Spleen (tissue), 11 donors: ENCODE measurements around the gene PLAAT5. TPM values are rescaled to one million over a fixed set of nuclear protein-coding genes. Genes with fewer than 3 reads are reported as not detected.

Source experiments
- DNase-seq: peaks from one replicate; pipeline ENCODE4 v3.0.0-alpha.2; 2020
- H3K27ac ChIP-seq, 8 donors: fragments of 200-600 bp; sonication (generic) in 7 of 8; 1 replicate in 4 of 8; 2 replicates in 4 of 8; pipeline versions ENCODE4 v1.5.0 to v1.8.0; 2016 to 2021; ENCODE audit warnings: inconsistent platforms in 4 of 8, mild to moderate bottlenecking in 4 of 8, moderate library complexity in 1 of 8
- H3K27me3 ChIP-seq, 7 donors: fragments of 200-600 bp; sonication (generic) in 6 of 7; replicated peaks in 1 of 7; 1 replicate in 4 of 7; 2 replicates in 3 of 7; pipeline versions ENCODE4 v1.5.0 to v1.8.0; 2016 to 2021; ENCODE audit warnings: inconsistent platforms in 3 of 7, mild to moderate bottlenecking in 1 of 7
- H3K36me3 ChIP-seq, 6 donors: fragments of 200-600 bp; sonication (generic) in 5 of 6; 1 replicate in 4 of 6; 2 replicates in 2 of 6; pipeline versions ENCODE4 v1.5.0 to v1.8.0; 2016 to 2021; ENCODE audit warnings: inconsistent platforms in 2 of 6
- H3K4me1 ChIP-seq, 6 donors: fragments of 200-600 bp; sonication (generic) in 5 of 6; 1 replicate in 3 of 6; 2 replicates in 3 of 6; pipeline versions ENCODE4 v1.5.0 to v1.8.0; 2016 to 2021; ENCODE audit warnings: inconsistent platforms in 3 of 6
- H3K4me3 ChIP-seq, 8 donors: fragments of 200-600 bp; sonication (generic) in 7 of 8; 1 replicate in 4 of 8; 2 replicates in 4 of 8; pipeline versions ENCODE4 v1.5.0 to v1.8.0; 2016 to 2021; ENCODE audit warnings: inconsistent platforms in 4 of 8, mild to moderate bottlenecking in 4 of 8, moderate library complexity in 2 of 8
- H3K9me3 ChIP-seq, 8 donors: fragments of 200-600 bp; sonication (generic) in 7 of 8; 1 replicate in 4 of 8; 2 replicates in 4 of 8; pipeline versions ENCODE4 v1.5.0 to v1.8.0; 2016 to 2021; ENCODE audit warnings: inconsistent platforms in 4 of 8
- CTCF ChIP-seq, 11 experiments: fragments of 200-600 bp in 7 of 11; fragments of 450-650 bp in 4 of 11; sonication (generic) in 4 of 11; IDR thresholded peaks in 8 of 11; conservative IDR thresholded peaks in 3 of 11; 1 replicate in 7 of 11; 2 replicates in 4 of 11; pipeline versions ENCODE4 v1.4.0 to v1.8.0; 2016 to 2021; ENCODE audit warnings: antibody characterized with exemption in 11 of 11, inconsistent platforms in 4 of 11, mild to moderate bottlenecking in 1 of 11
- POLR2A ChIP-seq, 3 donors: fragments of 450-650 bp; IDR thresholded peaks; one replicate each; pipeline ENCODE4 v1.5.1; 2017; ENCODE audit warnings: antibody characterized with exemption in 3 of 3, mild to moderate bottlenecking in 1 of 3
- POLR2AphosphoS5 ChIP-seq, 3 donors: sonication (generic); formaldehyde crosslinking; IDR thresholded peaks; one replicate each; pipeline ENCODE4 v1.5.1; 2017; ENCODE audit warnings: antibody characterized with exemption in 3 of 3
- WGBS, 5 donors: extraction: QIAGEN DNeasy Blood & Tissue Kit in 3 of 5; methylation state at CpG; one replicate each; pipeline versions ENCODE4 v1.1.5 to v1.1.7; 2013 to 2018; 5-methylcytosine and 5-hydroxymethylcytosine counted together
- intact Hi-C: fragments of 100-400 bp; cut with DNase I; formaldehyde crosslinking; loops from one replicate; pipeline ENCODE4 v1.15.0; 2023; ENCODE audit warnings: low total_unique reads
- polyA plus RNA-seq, 3 donors: library from polyadenylated mRNA; stranded (reverse); fragments of 200-250 nt; gene quantifications; one replicate each; pipeline ENCODE4 v1.2.1, GENCODE V29; 2013
- total RNA-seq, 7 donors: library from RNA; depleted of rRNA in 3 of 7; stranded (reverse); fragments of >200 nt in 3 of 7; fragmentation: NEBNext Ultra II Directional in 4 of 7; extraction: Animal tissue kit (Norgen Biotek cat#: 25700) in 4 of 7; gene quantifications; one replicate each; pipeline versions ENCODE4 v1.1.0 to v1.2.1, GENCODE V29; 2016 to 2021
- donor health status: healthy with polysubstance abuse.
- donor health status: DM: no; HTN: no; CAD: no; lungs with moderate emphysema.
- donor health status: DM: no; HTN: no; CAD: no.
- donor health status: Bipolar disorder and iron deficiency.
- donor health status: healthy.
- donor health status: DM: no; HTN: no; CAD: no.
- donor health status: DM: yes; HTN: yes; CAD: no.

Gene PLAAT5
- total and polyA plus RNA-seq, 10 donors = 0.10 to 0.54 (median 0.24) TPM; not detected in 4

GRCh38 chr11:63535734-63536133, 44.8 kb upstream of the PLAAT5 start:
- Histone ChIP-seq H3K27ac (peak overlapping the region; percentile 53 to 89 (median 86)), H3K36me3 (peaks cover 0 to 15% (median 0%) of the 10 kb centered on the region in 6 donors), H3K27me3 (no peaks in the 10 kb centered on the region), H3K4me1 (peaks cover 31 to 100% (median 86%) of the 10 kb centered on the region in 6 donors), H3K4me3 (peak overlapping the region in 2 of 8 donors; percentile 57 to 68), H3K9me3 (no peaks in the 10 kb centered on the region)
- no peak for DNase-seq
- intact Hi-C loops = no loop called here
- TF ChIP-seq CTCF (IDR thresholded peaks at IDR 0.05 in 8 of 11, conservative IDR thresholded peaks at IDR 0.05 in 3 of 11) = no peak
- no peak for TF ChIP-seq POLR2AphosphoS5 (IDR thresholded peaks at IDR 0.05)
- no peak for TF ChIP-seq POLR2A (IDR thresholded peaks at IDR 0.05)
- WGBS, 5 donors = 36 to 62% (median 50%) methylated on average over 1 of the region's 1 CpG

GRCh38 chr11:63534895-63535461, 44.0 kb upstream of the PLAAT5 start:
- DNase-seq = no peak
- TF ChIP-seq CTCF (IDR thresholded peaks at IDR 0.05 in 8 of 11, conservative IDR thresholded peaks at IDR 0.05 in 3 of 11) (no peak), POLR2A (IDR thresholded peaks at IDR 0.05) (no peak), POLR2AphosphoS5 (IDR thresholded peaks at IDR 0.05) (no peak)
- Histone ChIP-seq H3K9me3 (no peaks in the 10 kb centered on the region), H3K4me3 (peak overlapping the region in 1 of 8 donors; percentile 15), H3K27me3 (no peaks in the 10 kb centered on the region), H3K4me1 (peaks cover 31 to 95% (median 80%) of the 10 kb centered on the region in 6 donors), H3K27ac (peak overlapping the region; percentile 24 to 89 (median 85)), H3K36me3 (peaks cover 0 to 9% (median 0%) of the 10 kb centered on the region in 6 donors)
- whole genome bisulfite sequencing, 5 donors = 66 to 84% (median 82%) methylated on average over 5 of the region's 5 CpGs
- intact Hi-C loops = no loop called here

DNA sequence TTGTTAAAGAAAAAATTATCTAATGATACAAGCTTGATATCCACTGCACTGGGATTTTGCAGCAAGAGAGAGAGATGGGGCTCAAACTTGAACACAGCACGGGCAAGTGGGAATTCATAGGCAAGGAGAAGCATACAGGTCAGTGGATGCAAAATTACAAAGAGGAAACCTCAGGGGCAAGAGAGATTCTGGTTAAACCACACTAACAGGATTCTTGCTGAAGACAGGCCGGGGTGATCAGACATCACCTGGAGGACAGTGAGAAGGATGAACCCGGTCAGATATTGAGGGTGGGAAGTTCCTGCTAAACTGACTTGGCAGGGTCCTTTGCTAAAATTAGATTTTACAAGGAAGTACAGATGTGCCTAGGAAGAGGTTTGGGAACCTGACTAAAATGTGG, 43.1 kb upstream of the PLAAT5 start:
- Histone ChIP-seq H3K27ac (peak overlapping the region in 7 of 8 donors; percentile 24 to 89 (median 87)), H3K4me1 (peaks cover 27 to 91% (median 71%) of the 10 kb centered on the region in 6 donors), H3K4me3 (no peak overlapping the region), H3K9me3 (no peaks in the 10 kb centered on the region), H3K36me3 (no peaks in the 10 kb centered on the region), H3K27me3 (no peaks in the 10 kb centered on the region)
- whole genome bisulfite sequencing, 5 donors = 51 to 71% (median 59%) methylated on average over 3 of the region's 3 CpGs
- TF ChIP-seq POLR2AphosphoS5 (IDR thresholded peaks at IDR 0.05) (no peak), POLR2A (IDR thresholded peaks at IDR 0.05) (no peak), CTCF (IDR thresholded peaks at IDR 0.05 in 8 of 11, conservative IDR thresholded peaks at IDR 0.05 in 3 of 11) (no peak)
- no peak for DNase-seq
- intact Hi-C loops = no loop called here

DNA sequence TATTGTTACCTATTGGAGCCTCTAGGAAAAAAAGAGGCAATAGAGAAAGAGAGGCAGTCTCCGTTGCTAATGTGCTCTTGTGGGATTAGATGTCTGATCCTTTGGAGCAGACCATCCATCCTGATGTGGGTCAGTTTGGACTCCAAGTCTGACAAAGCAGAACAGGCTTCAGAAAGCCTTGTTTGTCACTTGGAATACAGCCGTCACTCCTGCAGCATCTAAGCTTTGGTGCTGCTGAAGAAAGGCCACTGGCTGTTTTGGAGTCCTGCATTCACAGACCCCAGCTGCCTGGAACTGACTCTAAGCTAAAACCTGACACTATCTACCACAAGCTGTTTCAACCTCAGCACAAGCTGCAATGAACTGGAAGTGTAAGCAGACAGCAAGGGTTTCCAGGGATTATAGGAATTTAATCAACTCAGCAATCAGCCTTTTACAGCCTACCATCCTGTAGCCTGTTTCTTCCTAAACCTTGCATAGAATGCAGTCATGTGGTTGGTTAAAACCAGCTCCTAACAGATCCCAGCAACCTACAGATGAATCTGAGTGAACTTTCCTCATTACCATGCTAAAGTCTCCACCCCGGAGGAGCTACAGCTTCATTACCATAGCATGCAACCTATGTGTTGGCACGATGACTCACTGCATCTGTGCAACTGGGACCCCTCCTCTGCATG, 42.0 kb upstream of the PLAAT5 start:
- DNase-seq = no peak
- no peak overlapping the region for H3K4me3 ChIP-seq
- no peaks in the 10 kb centered on the region for H3K27me3 ChIP-seq
- WGBS, 5 donors = 78 to 93% (median 87%) methylated on average over 4 of the region's 4 CpGs
- peaks cover 23 to 83% (median 60%) of the 10 kb centered on the region in 6 donors for H3K4me1 ChIP-seq
- TF ChIP-seq POLR2AphosphoS5 (IDR thresholded peaks at IDR 0.05) = no peak
- no peak for TF ChIP-seq CTCF (IDR thresholded peaks at IDR 0.05 in 8 of 11, conservative IDR thresholded peaks at IDR 0.05 in 3 of 11)
- TF ChIP-seq POLR2A (IDR thresholded peaks at IDR 0.05) = no peak
- intact Hi-C loops = no loop called here
- H3K36me3 ChIP-seq = no peaks in the 10 kb centered on the region
- H3K27ac ChIP-seq = peak overlapping the region in 4 of 8 donors; percentile 20 to 87 (median 68)
- no peaks in the 10 kb centered on the region for H3K9me3 ChIP-seq
